OCI-LY1 (cell line): Measurements from ENCODE around the gene DPP9.
A peak's percentile ranks its signal among the peaks of the same experiment; 100 is the strongest.

Experiments
- H2AFZ ChIP-seq: fragments of 200-600 bp; sonication (generic), shearing (Covaris generic); 2 replicates; pipeline ENCODE4 v1.6.0; 2014; ENCODE audit warnings: antibody characterized with exemption, mild to moderate bottlenecking, low read length
- H3F3A ChIP-seq: fragments of 200-600 bp; sonication (generic), shearing (Covaris generic); 2 replicates; pipeline ENCODE4 v1.6.0; 2014; ENCODE audit warnings: mild to moderate bottlenecking, antibody characterized with exemption, low read length, moderate library complexity; ENCODE audit not compliant: insufficient read depth
- H3K27ac ChIP-seq: fragments of 200-600 bp; sonication (generic); 2 replicates; pipeline ENCODE4 v1.5.1; 2014; ENCODE audit warnings: low read length, mixed run types, mild to moderate bottlenecking, low read depth; ENCODE audit not compliant: poor library complexity, severe bottlenecking
- H3K27me3 ChIP-seq: fragments of 200-600 bp; sonication (generic); 2 replicates; pipeline ENCODE4 v1.6.0; 2014; ENCODE audit warnings: antibody characterized with exemption, mild to moderate bottlenecking, low read length, moderate library complexity; ENCODE audit not compliant: insufficient read depth
- H3K36me3 ChIP-seq: fragments of 200-600 bp; sonication (generic); 2 replicates; pipeline ENCODE4 v1.6.1; 2014; ENCODE audit warnings: mild to moderate bottlenecking, antibody characterized with exemption, low read length, moderate library complexity, mixed read lengths; ENCODE audit not compliant: insufficient read depth
- H3K4me1 ChIP-seq: fragments of 200-600 bp; sonication (generic); 2 replicates; pipeline ENCODE4 v1.5.1; 2014; ENCODE audit warnings: mild to moderate bottlenecking, low read length, moderate library complexity; ENCODE audit not compliant: insufficient read depth, severe bottlenecking
- H3K4me2 ChIP-seq: fragments of 200-600 bp; sonication (generic), shearing (Covaris generic); 2 replicates; pipeline ENCODE4 v1.6.1; 2014; ENCODE audit warnings: low read length
- H3K4me3 ChIP-seq: fragments of 200-600 bp; sonication (generic); 2 replicates; pipeline ENCODE4 v1.5.1; 2014; ENCODE audit warnings: low read length, low read depth, mild to moderate bottlenecking, mixed read lengths; ENCODE audit not compliant: poor library complexity, severe bottlenecking
- H3K79me2 ChIP-seq: fragments of 200-600 bp; shearing (Covaris generic); 2 replicates; pipeline ENCODE4 v1.6.1; 2016; ENCODE audit warnings: mixed run types, low read length, mixed read lengths; ENCODE audit not compliant: insufficient read depth
- H3K9ac ChIP-seq: fragments of 200-600 bp; sonication (generic), shearing (Covaris generic); 2 replicates; pipeline ENCODE4 v1.6.1; 2014; ENCODE audit warnings: mild to moderate bottlenecking, low read length, mixed read lengths
- H3K9me2 ChIP-seq: fragments of 200-600 bp; sonication (generic), shearing (Covaris generic); 2 replicates; pipeline ENCODE4 v1.6.1; 2014; ENCODE audit warnings: low read depth, mild to moderate bottlenecking, low read length, mixed read lengths
- H3K9me3 ChIP-seq: fragments of 200-600 bp; shearing (Covaris generic); 2 replicates; pipeline ENCODE4 v1.6.1; 2014; ENCODE audit warnings: low read length, mixed read lengths
- H4K20me1 ChIP-seq: fragments of 200-600 bp; sonication (generic), shearing (Covaris generic); 2 replicates; pipeline ENCODE4 v1.6.0; 2016; ENCODE audit warnings: mild to moderate bottlenecking, low read length; ENCODE audit not compliant: insufficient read depth
- CTCF ChIP-seq: fragments of 200-600 bp; sonication (generic), shearing (Covaris generic); IDR thresholded peaks from 2 replicates; pipeline ENCODE4 v1.5.1; 2017; ENCODE audit warnings: mild to moderate bottlenecking, antibody characterized with exemption, low read length, moderate library complexity, mixed read lengths
- EZH2 ChIP-seq: fragments of 200-600 bp; sonication (generic), shearing (Covaris generic); IDR thresholded peaks from 2 replicates; pipeline ENCODE4 v1.8.0; 2017; ENCODE audit warnings: borderline replicate concordance, mixed run types, mild to moderate bottlenecking, antibody characterized with exemption, low read length, moderate library complexity, mixed read lengths

DPP9 gene

GRCh38 chr19:4645718-4646117 lies 77.9 kb downstream of the DPP9 start:
- Histone ChIP-seq H3K4me3 (no peak overlapping the region), H3K4me2 (no peak overlapping the region), H3K4me1 (peaks cover 25% of the 10 kb centered on the region)

GRCh38 chr19:4642625-4643024 lies 81.0 kb downstream of the DPP9 start:
- Histone ChIP-seq H3K79me2 (no peaks in the 10 kb centered on the region), H3K9me3 (no peaks in the 10 kb centered on the region), H3K9me2 (no peaks in the 10 kb centered on the region), H3F3A (no peaks in the 10 kb centered on the region), H3K4me2 (no peak overlapping the region), H3K9ac (no peak overlapping the region), H3K27ac (no peak overlapping the region), H3K36me3 (0 out of 2 replicates have a peak, but pooled peaks cover 3% of the 10 kb centered on the region), H2AFZ (no peak overlapping the region), H3K4me3 (no peak overlapping the region), H3K4me1 (peaks cover 33% of the 10 kb centered on the region), H4K20me1 (no peaks in the 10 kb centered on the region), H3K27me3 (no peaks in the 10 kb centered on the region)
- TF ChIP-seq EZH2 (no peak), CTCF (no peak)

More at GRCh38 chr19:4645718-4646117, 77.9 kb downstream of the DPP9 start:
- no peaks in the 10 kb centered on the region for H3K9me2 ChIP-seq
- no peak for TF ChIP-seq EZH2
- no peak for TF ChIP-seq CTCF
- no peaks in the 10 kb centered on the region for H3K9me3 ChIP-seq
- no peaks in the 10 kb centered on the region for H3K79me2 ChIP-seq
- no peak overlapping the region for H3K27ac ChIP-seq
- no peak overlapping the region for H3K9ac ChIP-seq
- H4K20me1 ChIP-seq: no peaks in the 10 kb centered on the region
- no peak overlapping the region for H2AFZ ChIP-seq
- H3F3A ChIP-seq: no peaks in the 10 kb centered on the region
- H3K36me3 ChIP-seq: 0 out of 2 replicates have a peak, but pooled peaks cover 3% of the 10 kb centered on the region
- no peaks in the 10 kb centered on the region for H3K27me3 ChIP-seq

GRCh38 chr19:4641132-4641531 lies 82.5 kb downstream of the DPP9 start:
- no peak overlapping the region for H3K27ac ChIP-seq
- H3K79me2 ChIP-seq: no peaks in the 10 kb centered on the region
- H3K9ac ChIP-seq: peak overlapping the region; percentile 95; the same call in 1 of the 2 replicates
- no peaks in the 10 kb centered on the region for H4K20me1 ChIP-seq
- TF ChIP-seq CTCF (no peak), EZH2 (no peak)
- H3K4me1 ChIP-seq: peaks cover 38% of the 10 kb centered on the region
- no peaks in the 10 kb centered on the region for H3F3A ChIP-seq
- no peaks in the 10 kb centered on the region for H3K36me3 ChIP-seq
- no peaks in the 10 kb centered on the region for H3K9me3 ChIP-seq
- no peaks in the 10 kb centered on the region for H3K9me2 ChIP-seq
- H3K27me3 ChIP-seq: no peaks in the 10 kb centered on the region
- no peak overlapping the region for H2AFZ ChIP-seq
- H3K4me3 ChIP-seq: peak overlapping the region; percentile 96
- peak overlapping the region; percentile 95 for H3K4me2 ChIP-seq
